GM18505 (cell line): ENCODE data around the gene RPTOR.

Source experiments
- ATAC-seq: cut with Tn5 transposase; IDR thresholded peaks from one replicate; pipeline ENCODE4 v1.9.1; 2021; ENCODE audit not compliant: unreplicated experiment
- POLR2A ChIP-seq: IDR thresholded peaks from 4 replicates; pipeline ENCODE4 v1.6.1; 2011; ENCODE audit warnings: borderline replicate concordance; ENCODE audit not compliant: insufficient read depth, insufficient read length; ENCODE audit errors: extremely low read depth

RPTOR gene

GRCh38 chr17:80953471-80954315 is 409.1 kb downstream of the RPTOR start:
- no peak for ATAC-seq
- no peak for TF ChIP-seq POLR2A

DNA sequence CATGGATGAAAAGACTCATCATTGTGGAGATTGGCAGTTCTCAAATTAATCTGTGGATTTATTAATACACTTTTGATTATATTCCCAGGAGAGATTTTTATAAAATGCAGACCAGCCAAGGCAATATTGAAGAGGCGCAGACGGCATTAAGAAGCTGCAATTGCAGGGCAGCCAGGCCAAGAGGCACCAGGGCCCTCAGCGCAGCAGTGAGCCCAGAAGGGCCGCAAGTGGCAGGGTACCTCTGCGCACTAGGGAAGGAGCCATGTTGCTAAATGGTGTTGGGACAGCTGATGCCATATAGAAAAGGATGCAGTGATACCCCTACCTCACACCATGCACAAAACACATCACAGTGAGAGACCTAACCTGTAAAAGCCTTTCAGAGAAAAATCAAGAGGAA is 410.4 kb downstream of the RPTOR start:
- TF ChIP-seq POLR2A = no peak
- no peak for ATAC-seq

DNA sequence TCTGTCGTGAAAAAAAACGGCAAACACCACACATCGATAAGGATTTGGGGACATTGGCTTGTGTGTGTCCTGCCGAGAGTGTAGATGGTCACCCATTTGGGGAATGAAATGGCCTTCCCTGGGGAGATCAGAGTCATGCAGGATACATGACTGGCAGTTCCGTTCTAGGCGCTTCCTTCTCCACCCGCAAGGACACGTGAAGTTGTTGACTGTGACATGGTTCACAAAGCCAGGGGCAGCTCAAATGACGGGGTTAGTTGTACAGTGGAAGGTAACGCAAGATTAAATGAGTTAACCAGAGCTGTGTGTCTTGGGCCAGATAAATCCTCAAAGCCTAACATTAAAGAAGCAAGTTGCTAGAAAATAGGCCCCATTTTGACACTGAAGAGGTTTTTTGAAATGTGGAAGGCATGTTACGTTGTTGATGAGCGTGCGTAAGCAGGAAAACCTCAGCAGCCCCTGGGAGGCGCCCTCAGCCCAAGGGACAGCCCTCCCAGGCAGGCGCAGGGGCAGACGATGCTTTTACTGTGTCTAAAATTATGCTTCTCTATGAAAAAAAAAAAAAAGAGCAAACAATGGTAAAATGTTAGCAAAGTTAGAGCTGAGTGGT is 411.1 kb downstream of the RPTOR start:
- TF ChIP-seq POLR2A = no peak

DNA sequence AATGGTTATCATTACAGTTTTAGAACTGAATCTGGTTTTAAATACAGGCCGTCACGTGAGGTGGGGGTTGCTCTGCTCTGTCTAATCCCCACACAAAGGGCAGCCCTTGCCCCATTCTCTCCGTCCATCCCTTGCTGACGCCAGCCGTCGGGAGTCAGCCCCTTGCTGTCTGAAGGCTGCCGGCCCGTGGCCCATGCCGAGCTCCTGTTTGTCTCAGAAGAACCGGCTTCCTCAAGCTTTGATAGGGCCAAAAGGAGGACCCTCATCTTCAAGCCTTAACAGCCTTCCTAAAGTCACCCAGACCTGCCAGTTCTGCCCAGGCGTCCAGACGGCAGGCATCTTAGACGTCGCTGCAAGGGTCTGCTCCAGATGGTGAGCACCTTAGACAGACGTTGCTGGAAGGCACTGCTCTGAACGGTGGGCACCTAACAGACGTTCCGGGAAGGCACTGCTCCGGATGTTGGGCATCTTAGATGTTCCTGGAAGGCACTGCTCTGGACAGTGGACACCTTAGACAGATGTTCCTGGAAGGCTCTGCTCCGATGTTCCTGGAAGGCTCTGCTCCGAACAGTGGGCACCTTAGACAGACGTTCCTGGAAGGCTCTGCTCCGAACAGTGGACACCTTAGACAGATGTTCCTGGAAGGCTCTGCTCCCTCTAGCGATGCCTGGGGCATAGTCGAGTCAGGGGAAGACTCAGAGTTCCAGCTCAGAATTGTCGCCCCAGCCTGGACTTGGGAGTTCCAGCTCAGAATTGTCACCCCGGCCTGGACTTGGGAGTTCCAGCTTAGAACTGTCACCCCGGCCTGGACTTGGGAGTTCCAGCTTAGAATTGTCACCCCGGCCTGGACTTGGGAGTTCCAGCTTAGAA is 411.9 kb downstream of the RPTOR start:
- TF ChIP-seq POLR2A = no peak
- no peak for ATAC-seq

More for the DNA sequence above, 411.1 kb downstream of the RPTOR start:
- ATAC-seq = no peak

- no peak for ATAC-seq
- no peak for TF ChIP-seq POLR2A
Measured at GRCh38 chr17:80957461-80957941, 412.9 kb downstream of the RPTOR start.

DNA sequence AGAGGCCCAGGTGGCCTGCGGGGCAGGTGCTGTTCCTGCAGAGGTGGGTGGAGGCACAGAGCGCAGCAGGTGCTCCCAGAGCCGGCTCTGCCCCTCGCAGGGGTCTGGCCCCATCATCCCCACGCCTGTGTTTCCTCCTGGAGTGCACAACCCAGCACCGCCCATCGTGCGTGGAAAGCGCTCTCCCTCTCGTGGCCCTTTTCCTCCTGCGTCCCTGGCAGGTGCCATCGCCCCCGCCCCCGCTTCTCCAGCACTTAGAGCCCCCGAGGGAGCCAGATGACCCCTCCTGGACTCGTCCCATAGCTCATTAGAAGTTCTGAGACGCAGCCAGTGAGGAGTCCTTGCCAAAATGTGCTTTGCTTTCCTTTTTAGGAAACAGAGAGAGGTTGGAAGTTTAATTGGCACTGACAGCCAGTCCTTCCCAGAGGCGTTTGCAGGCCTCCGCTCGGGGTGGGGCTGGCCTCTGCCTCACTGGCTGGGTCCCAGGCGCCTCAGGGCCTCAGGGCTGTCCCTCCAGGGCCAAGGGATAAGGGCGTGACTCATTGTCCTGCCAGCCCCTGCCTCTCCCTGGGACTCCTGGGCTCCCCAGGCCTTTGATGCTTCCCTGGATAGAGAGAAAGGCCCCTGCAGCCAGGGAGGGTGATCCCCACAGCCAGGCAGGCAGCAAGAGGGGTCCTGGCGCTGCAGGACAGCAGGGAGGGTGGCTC is 414.8 kb downstream of the RPTOR start:
- no peak for ATAC-seq
- no peak for TF ChIP-seq POLR2A

DNA sequence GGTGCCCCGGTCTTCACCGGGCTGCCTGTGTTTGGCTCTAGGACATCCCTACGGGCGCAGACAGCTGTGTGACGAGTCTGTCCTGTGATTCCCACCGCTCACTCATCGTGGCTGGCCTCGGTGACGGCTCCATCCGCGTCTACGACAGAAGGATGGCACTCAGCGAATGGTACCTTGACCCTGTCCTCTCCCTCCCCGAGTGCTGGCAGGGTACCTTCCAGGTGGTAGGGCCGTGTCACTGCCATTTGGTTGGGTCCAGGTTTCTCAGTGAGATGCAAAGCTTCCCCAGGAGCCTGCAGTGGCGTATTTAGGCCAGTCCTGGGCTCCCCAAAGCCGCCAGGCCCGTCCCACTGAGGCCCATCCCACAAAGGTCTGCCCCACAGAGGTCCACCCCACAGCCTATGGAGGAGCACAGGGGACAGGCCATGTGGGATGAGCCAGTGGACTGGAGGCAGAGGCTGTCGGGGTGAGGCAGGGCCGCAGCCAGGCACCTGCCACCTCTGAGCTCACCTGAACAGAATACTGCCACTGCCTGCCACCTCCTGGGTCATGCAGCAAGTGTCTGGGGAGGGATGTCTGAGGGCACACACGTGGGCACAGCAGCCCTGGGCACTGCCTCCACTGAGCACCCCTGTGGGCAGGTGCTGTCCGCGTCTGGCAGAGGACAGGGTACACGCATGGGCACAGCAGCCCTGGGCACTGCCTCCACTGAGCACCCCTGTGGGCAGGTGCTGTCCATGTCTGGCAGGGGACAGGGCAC is 415.6 kb downstream of the RPTOR start:
- ATAC-seq = no peak
- no peak for TF ChIP-seq POLR2A

DNA sequence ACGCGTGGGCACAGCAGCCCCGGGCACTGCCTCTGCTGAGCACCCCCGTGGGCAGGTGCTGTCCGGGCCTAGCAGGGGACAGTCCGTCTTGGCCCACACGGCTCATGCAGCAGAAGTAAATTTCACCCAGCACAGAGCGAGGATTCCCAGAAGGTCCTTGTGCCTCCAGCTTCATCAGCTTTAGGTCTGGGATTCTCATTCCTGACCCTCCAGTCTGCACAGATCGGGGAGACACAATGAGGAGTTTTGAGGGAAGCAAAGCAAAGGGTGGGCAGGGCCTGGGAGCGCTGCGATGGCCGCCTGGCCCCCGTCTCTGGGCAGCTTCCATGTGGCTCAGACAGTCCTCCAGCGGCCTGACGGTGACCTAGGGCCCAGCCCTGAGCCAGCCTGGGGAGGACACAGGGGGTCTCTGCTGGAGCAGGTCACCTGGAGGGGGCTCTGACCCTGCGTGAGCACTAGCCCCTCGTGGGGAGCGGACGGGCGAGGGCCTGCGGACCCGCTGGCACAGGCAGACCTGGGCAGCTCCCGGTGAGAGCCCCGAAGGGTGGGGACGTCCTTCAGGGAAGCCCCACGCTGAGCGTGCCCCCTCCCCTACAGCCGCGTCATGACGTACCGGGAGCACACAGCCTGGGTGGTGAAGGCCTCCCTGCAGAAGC is 416.3 kb downstream of the RPTOR start:
- no peak for TF ChIP-seq POLR2A
- no peak for ATAC-seq

DNA sequence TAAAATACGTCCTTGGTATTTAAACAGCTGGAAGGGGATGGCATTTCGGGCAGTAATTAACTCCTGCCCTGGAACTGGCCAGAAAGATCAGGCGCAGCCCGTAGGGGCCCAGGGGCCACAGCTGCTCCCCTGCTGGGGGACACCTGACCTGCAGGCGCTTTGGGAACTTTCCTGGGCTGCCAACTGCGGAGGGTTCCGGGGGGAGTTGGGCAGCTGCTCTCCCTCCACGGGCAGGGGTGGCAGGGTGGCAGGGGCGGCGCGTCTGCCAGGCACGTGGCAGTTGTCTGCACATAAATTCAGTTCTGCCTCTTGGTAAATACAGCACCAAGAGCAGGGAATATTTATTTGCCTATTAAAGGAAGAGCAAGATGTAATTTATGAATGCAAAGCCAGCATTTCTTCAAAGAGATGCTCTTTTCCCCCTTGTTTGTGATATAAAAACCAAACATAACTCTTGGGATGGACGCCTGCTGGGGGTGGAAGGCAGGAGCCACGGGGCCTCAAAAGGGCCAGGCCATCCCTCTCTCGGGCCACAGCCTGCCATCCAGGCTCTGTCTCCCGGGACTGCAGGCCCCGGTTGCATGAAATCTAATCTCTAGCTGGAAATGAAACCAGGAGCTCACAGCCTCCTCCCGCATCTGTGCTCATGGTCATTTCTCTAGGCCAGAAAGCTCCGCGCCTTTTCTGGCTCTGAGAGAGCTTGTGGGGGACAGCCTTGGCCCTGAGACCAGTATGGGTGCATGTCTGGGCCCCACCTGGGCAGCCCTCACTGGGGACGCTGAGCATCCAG is 417.1 kb downstream of the RPTOR start:
- no peak for ATAC-seq
- TF ChIP-seq POLR2A = no peak

- no peak for ATAC-seq
- TF ChIP-seq POLR2A = no peak
Measured at GRCh38 chr17:80962356-80963329, 418.0 kb downstream of the RPTOR start.

DNA sequence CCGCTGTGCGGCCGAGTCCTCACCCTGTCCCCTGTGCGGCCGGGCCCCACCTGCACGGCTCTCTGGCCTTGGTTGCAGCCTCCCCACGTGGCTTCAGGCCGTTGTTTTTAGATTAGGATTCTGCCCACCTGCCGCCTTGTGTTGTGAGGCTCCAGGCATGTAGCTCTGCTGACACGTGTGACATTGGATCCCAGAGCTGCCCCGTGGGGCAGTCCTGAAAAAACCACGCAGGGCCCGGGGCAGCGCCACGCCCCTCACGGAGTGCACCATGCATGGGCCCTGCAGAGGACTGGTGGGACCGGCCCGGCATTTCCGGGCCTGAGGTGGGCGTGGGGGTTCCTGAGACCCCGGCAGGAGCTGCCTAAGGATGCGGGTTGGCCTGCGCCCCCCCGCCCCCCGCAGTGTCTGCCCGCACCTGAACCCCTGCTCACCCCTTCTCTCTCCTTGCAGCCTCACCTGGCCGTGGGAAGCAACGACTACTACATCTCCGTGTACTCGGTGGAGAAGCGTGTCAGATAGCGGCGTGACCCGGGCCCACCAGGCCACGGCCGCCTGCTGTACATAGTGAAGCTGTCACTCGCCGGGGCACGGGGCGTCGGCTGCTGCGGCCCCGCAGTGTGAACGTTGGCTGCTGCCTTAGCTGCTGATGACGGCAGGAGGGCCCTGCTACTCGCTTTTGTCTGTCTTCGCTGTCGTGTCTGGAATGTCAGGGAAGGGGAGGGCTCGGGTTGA is 419.3 kb downstream of the RPTOR start:
- no peak for ATAC-seq
- no peak for TF ChIP-seq POLR2A
